Measurements from ENCODE around the gene ARHGEF19.
"Not testable (repeated sequence)": the region's sequence is repeated elsewhere in the genome, so short reads cannot be mapped to it uniquely, and the experiment has no call there.

The ARHGEF19 gene

GRCh38 chr1:16180291-16180824, 32.1 kb downstream of the ARHGEF19 start:
- DNase-seq (ENCODE audit: low read depth) = no peak

- no peak for DNase-seq (ENCODE audit: low read depth)
Measured at GRCh38 chr1:16178596-16179497, 33.6 kb downstream of the ARHGEF19 start.

- DNase-seq (ENCODE audit: low read depth) = no peak
Measured at GRCh38 chr1:16177306-16177705, 35.1 kb downstream of the ARHGEF19 start.

DNA sequence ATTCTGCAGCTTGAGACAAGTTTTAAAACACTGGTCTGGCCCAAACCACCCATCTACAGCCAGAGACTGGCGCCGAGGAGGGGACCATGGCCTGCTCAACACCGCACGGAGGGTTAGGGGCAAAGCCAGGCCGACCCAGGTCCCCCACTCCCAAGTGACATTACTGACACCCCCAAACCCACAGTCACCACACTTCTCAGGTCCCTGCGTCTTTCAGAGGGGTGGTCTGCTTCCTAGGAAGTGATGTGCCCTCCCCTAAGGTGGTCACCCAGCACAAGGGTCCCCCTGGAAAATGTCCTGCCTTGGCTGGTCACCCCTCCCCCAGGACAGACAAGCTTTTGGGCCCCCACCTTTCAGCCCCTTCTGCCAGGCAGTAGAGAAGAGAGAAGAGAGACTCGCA, 35.8 kb downstream of the ARHGEF19 start:
- no peak for DNase-seq (ENCODE audit: low read depth)

DNA sequence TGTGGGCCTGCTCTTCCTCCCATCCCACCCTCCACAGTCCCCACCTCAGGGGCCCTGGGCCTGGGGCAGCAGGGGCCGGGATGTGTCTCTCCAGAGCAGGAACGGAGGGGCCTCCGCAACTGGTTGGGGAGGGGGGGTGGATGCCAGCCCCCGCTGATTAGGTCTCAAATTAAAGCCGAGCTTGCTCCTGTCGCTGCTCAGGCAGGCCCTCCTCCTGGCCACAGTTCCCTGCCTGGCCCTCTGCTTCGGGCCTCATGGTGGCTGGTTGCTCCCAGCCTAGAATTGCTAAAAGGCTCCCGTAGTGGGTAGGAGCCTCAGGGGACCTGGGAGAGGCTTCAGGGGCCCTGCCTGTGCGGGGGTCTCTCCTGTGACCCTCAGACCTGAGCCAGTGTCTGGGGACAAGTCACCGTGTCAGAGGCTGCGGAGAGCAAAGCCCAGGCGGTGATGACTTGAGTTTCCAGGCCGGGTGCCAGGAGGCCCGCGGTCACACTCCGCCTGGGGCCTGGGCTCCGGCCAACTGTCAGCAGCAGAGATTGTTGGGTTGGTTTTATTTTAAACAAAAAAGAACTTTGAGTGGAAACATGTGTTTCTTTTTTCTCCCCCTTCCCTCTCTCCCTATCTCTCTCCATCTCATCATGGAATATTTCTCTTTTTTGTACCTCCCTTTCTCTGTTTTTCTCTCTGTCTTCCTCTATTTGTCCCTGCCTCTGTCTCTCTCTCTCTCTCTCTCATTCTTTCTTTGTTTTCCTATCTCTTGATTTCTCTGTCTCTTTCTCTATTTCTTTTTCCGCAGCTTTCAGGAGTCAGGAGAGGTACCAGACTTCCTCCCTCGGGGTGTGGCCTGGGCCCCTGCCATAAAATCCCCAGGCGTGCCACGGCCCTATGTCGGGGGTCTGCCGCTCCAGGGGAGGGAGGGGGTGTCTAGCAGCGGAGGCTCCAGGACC, 36.6 kb downstream of the ARHGEF19 start:
- no peak for DNase-seq (ENCODE audit: low read depth)

DNA sequence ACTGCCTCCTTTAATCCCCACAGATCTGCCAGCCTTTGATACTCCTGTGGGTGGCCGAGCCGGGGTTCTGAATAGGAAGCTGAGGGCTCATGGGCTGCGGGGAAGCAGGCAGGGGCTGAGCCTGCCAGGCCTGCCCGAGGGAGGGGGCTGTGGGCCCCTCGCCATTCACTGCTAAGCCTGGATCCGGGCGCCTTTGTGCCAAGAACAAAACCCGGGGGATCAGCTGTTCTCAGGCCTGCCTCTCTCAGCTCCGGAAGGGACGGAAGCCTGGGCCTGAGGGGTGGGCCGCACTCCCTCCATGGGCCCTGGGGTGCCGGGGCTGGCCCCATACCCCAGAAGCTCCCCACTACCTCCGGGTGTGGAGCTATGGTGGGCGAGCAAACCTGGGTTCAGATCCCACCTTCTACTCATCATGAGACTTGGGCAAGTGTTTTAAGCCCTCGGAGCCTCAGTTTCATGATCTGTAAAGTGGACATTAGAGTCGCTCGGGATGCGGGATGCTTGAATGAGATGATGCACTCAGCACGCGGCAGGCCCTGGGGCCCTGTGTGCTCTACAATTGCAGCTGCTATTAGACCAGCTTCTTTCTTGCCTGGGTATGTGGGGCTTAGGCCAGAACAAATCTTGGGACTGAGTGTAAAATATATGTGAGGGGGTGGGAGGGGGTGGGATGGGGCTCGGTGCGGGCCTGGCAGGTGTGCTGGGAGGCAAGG, 37.4 kb downstream of the ARHGEF19 start:
- DNase-seq (ENCODE audit: low read depth) = no peak

DNA sequence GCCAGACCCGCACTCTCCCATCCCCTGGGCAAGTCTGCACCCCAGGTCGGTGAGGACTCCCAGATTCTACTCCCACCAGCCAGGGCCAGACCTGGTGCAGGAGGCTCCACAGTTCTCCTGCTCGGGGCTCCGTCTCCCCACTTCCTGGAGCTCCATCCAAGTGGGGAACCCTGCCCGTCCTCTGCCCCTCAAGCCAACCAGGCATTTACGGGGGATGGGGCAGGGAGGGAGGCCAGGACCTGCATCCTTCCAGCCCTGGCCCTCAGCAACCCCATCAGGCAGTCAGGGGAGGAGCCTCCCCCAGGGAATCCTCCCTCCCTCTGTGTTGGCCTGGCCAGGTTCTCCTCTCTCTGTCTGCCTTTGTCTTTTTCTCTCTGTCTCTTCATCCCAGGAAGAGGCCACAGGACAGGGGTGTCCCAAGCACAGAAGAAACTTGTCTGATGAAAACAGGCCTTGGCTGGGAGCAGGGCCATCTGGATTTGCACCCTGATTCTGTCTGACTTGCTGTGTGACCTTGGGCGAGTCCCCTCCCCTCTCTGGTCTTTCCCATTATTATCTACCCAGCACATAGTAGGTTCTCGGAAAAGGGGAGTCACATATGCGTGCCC, 38.1 kb downstream of the ARHGEF19 start:
- no peak for DNase-seq (ENCODE audit: low read depth)

DNA sequence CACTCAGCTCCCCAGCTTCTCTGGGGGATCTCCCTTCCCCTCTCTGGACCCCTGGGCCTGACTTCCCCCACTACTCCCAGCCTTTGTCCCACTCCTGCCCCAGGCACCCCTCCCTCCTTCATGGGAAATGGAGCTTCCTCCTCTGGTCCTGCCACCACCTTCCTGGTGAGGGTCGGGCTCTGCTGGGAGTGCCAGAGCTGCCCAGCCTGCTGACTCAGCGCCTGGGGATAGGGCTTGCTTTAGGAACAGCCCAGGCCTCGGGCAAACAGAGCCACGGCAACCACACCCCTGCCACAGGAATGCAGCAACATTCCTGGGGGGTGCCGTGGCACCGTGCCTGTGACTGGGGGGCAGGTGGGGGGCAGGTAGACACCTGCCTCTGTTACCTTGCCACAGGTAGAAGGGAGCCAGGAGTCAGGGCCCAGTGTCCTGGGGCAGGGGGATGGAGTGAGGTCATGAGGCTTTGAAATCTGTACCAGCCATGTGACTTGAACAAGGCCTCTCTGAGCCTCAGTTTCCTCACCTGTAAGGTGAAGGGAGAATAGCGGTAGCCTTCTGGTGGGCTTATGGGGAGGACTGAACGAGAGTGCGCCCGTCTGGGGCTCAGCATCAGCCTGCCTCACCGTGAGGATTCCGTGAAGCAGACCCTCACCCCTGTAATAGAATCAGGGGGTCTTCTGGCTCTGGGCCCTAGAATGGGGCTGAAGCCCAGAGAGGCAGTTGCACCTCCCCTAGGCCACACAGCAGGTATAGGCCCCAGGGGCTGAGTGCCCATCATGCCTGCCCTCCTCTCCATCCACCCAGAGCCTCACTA, 38.8 kb downstream of the ARHGEF19 start:
- DNase-seq (ENCODE audit: low read depth) = no peak

DNA sequence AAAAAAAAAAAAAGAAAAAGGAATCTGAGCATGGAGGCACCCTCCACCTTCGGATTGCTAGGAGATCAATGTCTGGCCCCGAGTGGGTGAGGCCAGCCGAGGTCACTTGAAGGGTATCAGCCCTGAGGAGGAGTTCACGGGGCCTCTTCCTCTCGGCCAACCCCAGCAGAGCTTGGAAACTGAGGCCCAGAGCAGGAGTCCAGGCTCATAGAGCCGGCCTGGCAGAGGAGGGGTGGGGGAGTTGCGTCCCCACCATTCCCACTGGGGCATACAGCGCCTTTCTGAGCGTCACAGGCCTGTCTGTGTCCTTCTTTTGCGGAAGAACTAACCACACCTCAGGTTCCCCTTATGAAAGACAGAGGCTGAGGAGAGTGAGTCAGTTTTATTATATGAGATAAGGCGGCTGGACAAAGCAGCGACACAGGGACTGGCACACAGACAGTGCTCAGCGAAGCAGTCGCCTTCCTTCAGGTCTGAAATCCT, 39.4 kb downstream of the ARHGEF19 start:
- no peak for DNase-seq (ENCODE audit: low read depth)

DNA sequence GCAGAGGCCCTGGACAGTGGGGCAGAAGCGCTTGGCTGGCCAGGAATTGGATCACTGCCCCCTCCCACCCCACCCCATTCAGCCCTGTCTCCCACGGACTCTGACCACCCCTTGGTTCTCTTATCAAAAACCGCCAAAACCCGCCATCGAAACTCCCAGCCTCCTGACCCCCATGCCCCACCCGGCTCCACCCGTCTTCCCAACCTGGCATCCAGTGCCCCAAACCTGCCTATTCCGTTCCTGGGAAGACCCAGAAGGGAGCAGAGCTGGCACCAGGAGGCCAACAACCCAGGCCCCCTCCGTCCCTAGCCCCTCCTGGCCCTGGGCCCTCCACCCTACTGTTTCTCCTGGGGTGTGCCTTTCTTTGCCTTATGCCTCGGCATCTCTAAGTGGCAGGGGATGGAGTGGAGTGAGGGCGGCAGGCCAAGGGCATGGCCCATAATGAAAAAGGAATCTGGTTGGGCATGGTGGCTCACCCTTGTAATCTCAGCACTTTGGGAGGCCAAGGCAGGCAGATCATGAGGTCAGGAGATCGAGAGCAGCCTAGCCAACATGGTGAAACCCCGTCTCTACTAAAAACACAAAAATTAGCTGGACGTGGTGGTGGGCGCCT, 40.1 kb downstream of the ARHGEF19 start:
- DNase-seq (ENCODE audit: low read depth) = no peak

GRCh38 chr1:16171314-16172151, 40.9 kb downstream of the ARHGEF19 start:
- DNase-seq (ENCODE audit: low read depth) = no peak

- DNase-seq (ENCODE audit: low read depth) = no peak
Measured at GRCh38 chr1:16170283-16170673, 42.2 kb downstream of the ARHGEF19 start.

GRCh38 chr1:16168622-16169360, 43.7 kb downstream of the ARHGEF19 start:
- no peak for DNase-seq (ENCODE audit: low read depth)

- not testable (repeated sequence) for DNase-seq (ENCODE audit: low read depth)
Measured at GRCh38 chr1:16168144-16168495, 44.3 kb downstream of the ARHGEF19 start.

DNA sequence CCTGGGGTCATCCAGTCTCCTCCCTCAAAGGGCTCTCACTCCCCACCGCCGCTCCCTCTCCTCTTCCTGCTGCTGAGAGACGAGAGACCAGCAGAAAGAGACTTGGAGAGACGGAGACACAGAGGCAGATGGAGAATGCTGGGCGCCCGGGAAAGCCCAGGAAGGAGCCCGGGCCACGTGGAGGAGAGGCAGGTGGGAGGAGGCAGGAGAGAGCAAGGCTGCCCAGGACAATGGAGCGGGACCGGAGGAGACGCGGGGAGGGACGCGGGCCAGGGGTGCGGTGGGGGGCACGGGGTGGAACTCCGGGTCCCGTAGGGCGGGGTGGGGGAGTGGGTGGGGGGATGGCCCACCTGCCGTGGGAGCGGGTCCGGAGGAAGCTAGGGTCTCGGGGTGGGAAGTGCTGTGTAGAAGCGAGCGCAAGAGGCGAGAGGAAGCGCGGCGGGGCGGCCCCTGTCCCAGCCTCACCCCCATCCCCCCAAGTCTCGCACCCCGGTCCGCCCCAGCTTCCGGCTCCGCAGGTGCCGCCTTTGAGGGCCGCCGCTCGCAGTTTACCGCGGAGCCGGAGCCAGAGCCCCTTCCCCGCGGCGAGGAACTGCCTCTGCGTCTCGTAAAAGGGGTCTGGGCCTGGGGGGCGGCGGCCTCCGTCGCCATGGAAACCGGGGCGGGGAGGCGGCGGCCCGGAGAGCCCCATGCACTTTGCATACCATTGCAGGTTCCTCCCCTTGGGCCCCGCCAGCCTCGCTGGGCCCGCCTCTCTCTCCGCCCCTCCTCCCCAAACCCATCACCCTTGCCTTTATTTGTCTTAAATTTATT, 44.9 kb downstream of the ARHGEF19 start:
- no peak for DNase-seq (ENCODE audit: low read depth)

DNA sequence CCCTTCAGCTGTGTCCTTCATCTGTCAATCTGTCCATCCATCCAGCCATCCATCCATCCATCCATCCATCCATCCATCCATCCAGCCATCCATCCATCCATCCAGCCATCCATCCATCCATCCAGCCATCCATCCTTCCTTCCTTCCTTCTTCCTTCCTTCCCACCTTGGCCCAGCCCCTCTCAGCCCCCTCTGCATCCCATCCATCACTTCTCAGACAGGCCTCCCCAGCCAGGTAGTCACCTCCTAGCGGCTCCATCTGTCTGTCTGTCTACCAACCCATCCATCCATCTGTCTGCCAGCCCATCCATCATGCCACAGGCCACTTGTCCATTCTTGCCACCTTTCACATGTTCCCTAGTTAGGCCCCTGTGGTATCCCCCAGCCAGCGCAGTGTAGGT, 46.3 kb downstream of the ARHGEF19 start:
- no peak for DNase-seq (ENCODE audit: low read depth)

GRCh38 chr1:16165548-16165947, 46.9 kb downstream of the ARHGEF19 start:
- no peak for DNase-seq (ENCODE audit: low read depth)

DNA sequence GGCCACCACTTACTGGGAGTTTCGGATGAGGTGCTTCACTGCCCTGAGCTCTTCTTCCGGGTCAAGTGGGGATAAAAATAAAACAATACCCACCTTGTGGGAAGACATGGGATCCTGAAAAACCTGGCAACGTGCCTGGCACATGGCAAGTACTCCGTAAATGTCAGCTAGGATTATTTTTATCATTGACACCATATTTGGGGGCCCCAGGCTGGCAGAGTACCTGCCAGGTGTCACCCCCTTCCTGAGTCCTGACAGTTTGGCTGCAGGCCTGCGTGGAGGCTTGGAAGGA, 47.4 kb downstream of the ARHGEF19 start:
- DNase-seq (ENCODE audit: low read depth) = no peak

Measured in non-pigmented ciliary epithelial cell (primary cell).